Peyer's patch (tissue), 4 donors: ENCODE measurements around the gene VPS16. TPM values are rescaled to one million over a fixed set of nuclear protein-coding genes. Genes with fewer than 3 reads are reported as not detected.
"Not testable (repeated sequence)": the region's sequence is repeated elsewhere in the genome, so short reads cannot be mapped to it uniquely, and the experiment has no call there.

ENCODE experiments used
- DNase-seq, 3 donors: peaks; one replicate each; pipeline ENCODE4 v3.0.0-alpha.2; 2017 to 2019
- H3K27ac ChIP-seq, 4 donors: fragments of 200-600 bp; sonication (generic); one replicate each; pipeline ENCODE4 v1.5.1; 2016 to 2019
- H3K27me3 ChIP-seq, 2 donors: fragments of 200-600 bp; sonication (generic); one replicate each; pipeline ENCODE4 v1.5.1; 2019
- H3K36me3 ChIP-seq, 3 donors: fragments of 200-600 bp; sonication (generic); one replicate each; pipeline ENCODE4 v1.5.1; 2016 to 2019
- H3K4me1 ChIP-seq, 4 donors: fragments of 200-600 bp; sonication (generic); one replicate each; pipeline ENCODE4 v1.5.1; 2016 to 2019
- H3K4me3 ChIP-seq, 4 donors: fragments of 200-600 bp; sonication (generic); 1 replicate in 3 of 4; 2 replicates in 1 of 4; pipeline ENCODE4 v1.5.1; 2016 to 2019; ENCODE audit warnings: mild to moderate bottlenecking in 1 of 4
- H3K9me3 ChIP-seq, 4 donors: fragments of 200-600 bp; sonication (generic); one replicate each; pipeline ENCODE4 v1.5.1; 2016 to 2019; ENCODE audit warnings: mild to moderate bottlenecking in 1 of 4
- CTCF ChIP-seq, 6 experiments: fragments of 450-650 bp in 4 of 6; fragments of 200-600 bp in 2 of 6; sonication (generic) in 1 of 6; IDR thresholded peaks; one replicate each; pipeline ENCODE4 v1.5.1; 2017 to 2019; ENCODE audit warnings: antibody characterized with exemption in 6 of 6, mild to moderate bottlenecking in 3 of 6, moderate library complexity in 1 of 6
- POLR2A ChIP-seq, 2 donors: fragments of 450-650 bp; IDR thresholded peaks; one replicate each; pipeline ENCODE4 v1.5.1; 2017; ENCODE audit warnings: antibody characterized with exemption in 2 of 2, mild to moderate bottlenecking in 2 of 2, moderate library complexity in 2 of 2
- total RNA-seq, 4 donors: library from RNA; depleted of rRNA; stranded (reverse); fragments of >200 nt; gene quantifications; one replicate each; pipeline ENCODE4 v1.1.0, GENCODE V29; 2016

Gene VPS16
- total RNA-seq, 4 donors from 2014 or later, result 43.7 to 54.6 (median 45.1) TPM

GRCh38 chr20:2890742-2891141 is 50.2 kb downstream of the VPS16 start:
- TF ChIP-seq POLR2A (IDR thresholded peaks at IDR 0.05), result no peak
- Histone ChIP-seq H3K27ac (no peak overlapping the region), H3K9me3 (no peaks in the 10 kb centered on the region), H3K27me3 (no peaks in the 10 kb centered on the region), H3K36me3 (no peaks in the 10 kb centered on the region), H3K4me1 (peaks cover 0 to 15% (median 0%) of the 10 kb centered on the region in 4 donors), H3K4me3 (no peak overlapping the region)
- no peak for DNase-seq

- Histone ChIP-seq H3K36me3 (no peaks in the 10 kb centered on the region), H3K27ac (no peak overlapping the region), H3K27me3 (no peaks in the 10 kb centered on the region), H3K9me3 (no peaks in the 10 kb centered on the region), H3K4me3 (no peak overlapping the region), H3K4me1 (peaks cover 0 to 15% (median 0%) of the 10 kb centered on the region in 4 donors)
- TF ChIP-seq POLR2A (IDR thresholded peaks at IDR 0.05) (no peak), CTCF (IDR thresholded peaks at IDR 0.05) (no peak)
- DNase-seq, result no peak
These were observed 50.8 kb downstream of the VPS16 start for GRCh38 chr20:2891343-2891742.

GRCh38 chr20:2892376-2892775 is 51.8 kb downstream of the VPS16 start:
- no peak for DNase-seq

GRCh38 chr20:2894221-2894620 is 53.7 kb downstream of the VPS16 start:
- H3K27ac ChIP-seq, result no peak overlapping the region
- no peaks in the 10 kb centered on the region for H3K9me3 ChIP-seq
- no peak overlapping the region for H3K4me3 ChIP-seq
- TF ChIP-seq POLR2A (IDR thresholded peaks at IDR 0.05), result no peak
- TF ChIP-seq CTCF (IDR thresholded peaks at IDR 0.05), result no peak
- H3K27me3 ChIP-seq, result no peaks in the 10 kb centered on the region
- H3K36me3 ChIP-seq, result no peaks in the 10 kb centered on the region
- peaks cover 0 to 15% (median 0%) of the 10 kb centered on the region in 4 donors for H3K4me1 ChIP-seq
- DNase-seq, result no peak

More at GRCh38 chr20:2892376-2892775, 51.8 kb downstream of the VPS16 start:
- TF ChIP-seq POLR2A (IDR thresholded peaks at IDR 0.05), result no peak
- no peak for TF ChIP-seq CTCF (IDR thresholded peaks at IDR 0.05)
- Histone ChIP-seq H3K36me3 (no peaks in the 10 kb centered on the region), H3K27me3 (no peaks in the 10 kb centered on the region), H3K4me3 (no peak overlapping the region), H3K4me1 (peaks cover 0 to 15% (median 0%) of the 10 kb centered on the region in 4 donors), H3K9me3 (no peaks in the 10 kb centered on the region), H3K27ac (no peak overlapping the region)

- not testable (repeated sequence) for H3K36me3 ChIP-seq, DNase-seq, H3K27ac ChIP-seq, H3K9me3 ChIP-seq, H3K4me3 ChIP-seq, H3K27me3 ChIP-seq
- H3K4me1 ChIP-seq, result peaks cover 0 to 13% (median 0%) of the 10 kb centered on the region in 4 donors
These were observed 54.6 kb downstream of the VPS16 start for GRCh38 chr20:2895154-2895553.

- H3K4me3 ChIP-seq, result no peak overlapping the region
- no peaks in the 10 kb centered on the region for H3K36me3 ChIP-seq
- TF ChIP-seq POLR2A (IDR thresholded peaks at IDR 0.05), result no peak
- no peak for TF ChIP-seq CTCF (IDR thresholded peaks at IDR 0.05)
- no peaks in the 10 kb centered on the region for H3K9me3 ChIP-seq
- no peaks in the 10 kb centered on the region for H3K4me1 ChIP-seq
- no peaks in the 10 kb centered on the region for H3K27me3 ChIP-seq
- H3K27ac ChIP-seq, result no peak overlapping the region
- DNase-seq, result no peak
These were observed 58.7 kb downstream of the VPS16 start for GRCh38 chr20:2899243-2899642.
